ENCODE measurements around the gene DLG1. TPM values are rescaled to one million over a fixed set of nuclear protein-coding genes. Genes with fewer than 3 reads are reported as not detected.

Gene DLG1
- total RNA-seq, 2 experiments from 2014 or later = 48.9 to 95.1 TPM

DNA sequence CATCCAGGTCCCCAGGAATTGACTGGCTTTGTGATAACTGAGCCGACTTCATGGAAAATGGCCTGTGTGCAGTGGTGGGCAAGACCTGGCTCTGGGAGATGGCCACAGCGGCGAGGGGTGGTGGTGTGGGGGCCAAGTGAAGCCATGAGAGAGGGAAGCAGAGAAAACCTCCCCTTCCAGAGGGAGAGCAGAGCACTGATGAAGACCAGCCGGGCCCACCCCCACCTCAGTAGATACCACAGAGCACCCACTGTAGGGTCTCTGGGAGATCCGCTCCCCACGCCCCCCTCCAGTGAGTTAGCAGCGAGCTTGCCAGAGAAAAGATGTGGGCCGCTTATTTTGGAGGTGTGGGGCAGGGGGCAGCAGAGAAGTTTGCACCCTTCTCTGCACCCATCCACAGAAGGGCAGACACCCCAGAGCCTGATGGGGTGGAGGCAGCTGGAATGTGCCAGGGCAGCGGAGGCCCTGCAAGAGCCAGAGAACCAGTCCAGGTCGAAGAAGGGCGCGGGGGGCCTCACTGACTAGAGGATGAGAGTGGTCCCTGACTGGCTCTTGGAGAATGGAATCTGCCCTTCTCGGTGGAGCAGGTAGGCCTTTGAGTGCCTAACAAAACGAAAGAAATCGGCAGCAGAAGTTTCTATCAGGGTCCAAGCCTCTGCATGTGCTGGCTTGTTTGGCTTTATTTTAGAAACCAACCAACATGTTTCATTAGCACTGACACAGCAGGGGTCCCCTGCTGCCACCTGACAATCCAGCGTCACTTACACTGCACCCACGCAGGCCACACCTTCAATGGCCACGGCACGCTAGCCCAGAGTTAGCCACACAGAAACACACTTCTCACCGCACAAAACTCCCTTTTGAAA, 297.1 kb downstream of the DLG1 start:
- peak overlapping the region; percentile 96 for H2AFZ ChIP-seq (ENCODE audit: low read length)
- peaks cover 25% of the 10 kb centered on the region for H3K4me1 ChIP-seq (ENCODE audit: insufficient read depth, low read length, poor library complexity, severe bottlenecking)
- H3K4me2 ChIP-seq (ENCODE audit: low read length) = peak overlapping the region; percentile 99
- no TSS peak for BruUV-seq (replicated peaks)
- CTCF ChIA-PET (ENCODE audit: unreplicated experiment) = no interaction called here
- no peaks in the 10 kb centered on the region for H3K9me3 ChIP-seq (ENCODE audit: low read length)
- no peaks in the 10 kb centered on the region; the same call in 1 of the 2 replicates for H4K20me1 ChIP-seq (ENCODE audit: insufficient read depth, low read length)
- peak; percentile 16 for DNase-seq (ENCODE audit: low spot score)
- POLR2A ChIA-PET = no interaction called here
- intact Hi-C loops (cut with micrococcal nuclease; ENCODE audit: unreplicated experiment) = loop anchor here (10.0 kb wide), 1 partner anchor 513 kb away; no protein-coding TSS in a partner anchor
- TF ChIP-seq EZH2phosphoT487 (IDR thresholded peaks at IDR 0.05; ENCODE audit: borderline replicate concordance, low read depth, low read length) = no peak
- TF ChIP-seq, protein P1, sequence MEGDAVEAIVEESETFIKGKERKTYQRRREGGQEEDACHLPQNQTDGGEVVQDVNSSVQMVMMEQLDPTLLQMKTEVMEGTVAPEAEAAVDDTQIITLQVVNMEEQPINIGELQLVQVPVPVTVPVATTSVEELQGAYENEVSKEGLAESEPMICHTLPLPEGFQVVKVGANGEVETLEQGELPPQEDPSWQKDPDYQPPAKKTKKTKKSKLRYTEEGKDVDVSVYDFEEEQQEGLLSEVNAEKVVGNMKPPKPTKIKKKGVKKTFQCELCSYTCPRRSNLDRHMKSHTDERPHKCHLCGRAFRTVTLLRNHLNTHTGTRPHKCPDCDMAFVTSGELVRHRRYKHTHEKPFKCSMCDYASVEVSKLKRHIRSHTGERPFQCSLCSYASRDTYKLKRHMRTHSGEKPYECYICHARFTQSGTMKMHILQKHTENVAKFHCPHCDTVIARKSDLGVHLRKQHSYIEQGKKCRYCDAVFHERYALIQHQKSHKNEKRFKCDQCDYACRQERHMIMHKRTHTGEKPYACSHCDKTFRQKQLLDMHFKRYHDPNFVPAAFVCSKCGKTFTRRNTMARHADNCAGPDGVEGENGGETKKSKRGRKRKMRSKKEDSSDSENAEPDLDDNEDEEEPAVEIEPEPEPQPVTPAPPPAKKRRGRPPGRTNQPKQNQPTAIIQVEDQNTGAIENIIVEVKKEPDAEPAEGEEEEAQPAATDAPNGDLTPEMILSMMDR (conservative IDR thresholded peaks at IDR 0.05; ENCODE audit: low read length) = no peak
- H3K36me3 ChIP-seq (ENCODE audit: insufficient read depth, low read length) = no peaks in the 10 kb centered on the region
- H3K79me2 ChIP-seq (ENCODE audit: insufficient read depth, low read depth, low read length) = no peaks in the 10 kb centered on the region
- H3K4me3 ChIP-seq (ENCODE audit: low read depth, low read length, poor library complexity, severe bottlenecking) = peak overlapping the region; percentile 71
- no peaks in the 10 kb centered on the region for H3K9me2 ChIP-seq (ENCODE audit: insufficient read depth, low read length)
- no peak overlapping the region for H3K27ac ChIP-seq (ENCODE audit: low read depth, low read length, poor library complexity, severe bottlenecking)

GRCh38 chr3:197000211-197000610, 298.2 kb downstream of the DLG1 start:
- Histone ChIP-seq H3K4me1 (ENCODE audit: insufficient read depth, low read length, poor library complexity, severe bottlenecking) (peaks cover 25% of the 10 kb centered on the region), H3K9me2 (ENCODE audit: insufficient read depth, low read length) (no peaks in the 10 kb centered on the region), H3K36me3 (ENCODE audit: insufficient read depth, low read length) (no peaks in the 10 kb centered on the region), H3K27ac (ENCODE audit: low read depth, low read length, poor library complexity, severe bottlenecking) (no peak overlapping the region), H4K20me1 (ENCODE audit: insufficient read depth, low read length) (no peaks in the 10 kb centered on the region), H3K4me2 (ENCODE audit: low read length) (no peak overlapping the region), H3K4me3 (ENCODE audit: low read depth, low read length, poor library complexity, severe bottlenecking) (no peak overlapping the region), H2AFZ (ENCODE audit: low read length) (no peak overlapping the region), H3K9me3 (ENCODE audit: low read length) (no peaks in the 10 kb centered on the region), H3K79me2 (ENCODE audit: insufficient read depth, low read depth, low read length) (no peaks in the 10 kb centered on the region)
- TF ChIP-seq, protein P1 (conservative IDR thresholded peaks at IDR 0.05; ENCODE audit: low read length) = no peak
- TF ChIP-seq EZH2phosphoT487 (IDR thresholded peaks at IDR 0.05; ENCODE audit: borderline replicate concordance, low read depth, low read length) = no peak
- CTCF ChIA-PET (ENCODE audit: unreplicated experiment) = no interaction called here
- intact Hi-C loops (cut with micrococcal nuclease; ENCODE audit: unreplicated experiment) = loop anchor here (10.0 kb wide), 1 partner anchor 515 kb away; no protein-coding TSS in a partner anchor
- BruUV-seq (replicated peaks) = no TSS peak
- POLR2A ChIA-PET = no interaction called here
- peak; percentile 12 for DNase-seq (ENCODE audit: low spot score)
